ENCODE measurements around the gene MICALL1.

DNA sequence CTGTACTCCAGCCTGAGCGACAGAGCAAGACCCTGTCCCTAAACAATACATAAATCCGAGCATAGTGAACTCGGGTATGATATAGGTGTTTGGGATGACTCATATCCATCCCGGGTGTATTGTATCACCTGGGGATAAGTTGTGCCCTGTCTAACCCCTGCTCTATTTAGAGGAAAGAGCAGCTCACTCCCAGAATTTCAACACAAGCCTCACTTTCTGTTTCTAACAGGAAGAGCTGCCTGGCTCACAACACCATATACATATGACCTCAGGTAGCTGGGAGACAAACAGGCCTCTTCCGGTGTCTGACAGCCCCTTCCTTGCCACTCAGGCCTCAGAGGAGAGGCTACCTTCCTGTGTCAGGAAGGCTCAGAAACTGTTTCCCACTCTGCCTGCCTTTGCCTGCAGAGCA is 9.9 kb upstream of the MICALL1 start:
- TF ChIP-seq ARNTL (CRISPR knock-in tag; IDR thresholded peaks at IDR 0.05; ENCODE audit: borderline replicate concordance, low read depth): no peak
- no peak for TF ChIP-seq PATZ1 (CRISPR knock-in tag; IDR thresholded peaks at IDR 0.05; ENCODE audit: borderline replicate concordance)
- TF ChIP-seq ZNF565 (CRISPR knock-in tag; conservative IDR thresholded peaks at IDR 0.05; ENCODE audit: low read depth): no peak
- TF ChIP-seq CREB5 (CRISPR knock-in tag; IDR thresholded peaks at IDR 0.05; ENCODE audit: low read depth): no peak
- TF ChIP-seq, protein P1, sequence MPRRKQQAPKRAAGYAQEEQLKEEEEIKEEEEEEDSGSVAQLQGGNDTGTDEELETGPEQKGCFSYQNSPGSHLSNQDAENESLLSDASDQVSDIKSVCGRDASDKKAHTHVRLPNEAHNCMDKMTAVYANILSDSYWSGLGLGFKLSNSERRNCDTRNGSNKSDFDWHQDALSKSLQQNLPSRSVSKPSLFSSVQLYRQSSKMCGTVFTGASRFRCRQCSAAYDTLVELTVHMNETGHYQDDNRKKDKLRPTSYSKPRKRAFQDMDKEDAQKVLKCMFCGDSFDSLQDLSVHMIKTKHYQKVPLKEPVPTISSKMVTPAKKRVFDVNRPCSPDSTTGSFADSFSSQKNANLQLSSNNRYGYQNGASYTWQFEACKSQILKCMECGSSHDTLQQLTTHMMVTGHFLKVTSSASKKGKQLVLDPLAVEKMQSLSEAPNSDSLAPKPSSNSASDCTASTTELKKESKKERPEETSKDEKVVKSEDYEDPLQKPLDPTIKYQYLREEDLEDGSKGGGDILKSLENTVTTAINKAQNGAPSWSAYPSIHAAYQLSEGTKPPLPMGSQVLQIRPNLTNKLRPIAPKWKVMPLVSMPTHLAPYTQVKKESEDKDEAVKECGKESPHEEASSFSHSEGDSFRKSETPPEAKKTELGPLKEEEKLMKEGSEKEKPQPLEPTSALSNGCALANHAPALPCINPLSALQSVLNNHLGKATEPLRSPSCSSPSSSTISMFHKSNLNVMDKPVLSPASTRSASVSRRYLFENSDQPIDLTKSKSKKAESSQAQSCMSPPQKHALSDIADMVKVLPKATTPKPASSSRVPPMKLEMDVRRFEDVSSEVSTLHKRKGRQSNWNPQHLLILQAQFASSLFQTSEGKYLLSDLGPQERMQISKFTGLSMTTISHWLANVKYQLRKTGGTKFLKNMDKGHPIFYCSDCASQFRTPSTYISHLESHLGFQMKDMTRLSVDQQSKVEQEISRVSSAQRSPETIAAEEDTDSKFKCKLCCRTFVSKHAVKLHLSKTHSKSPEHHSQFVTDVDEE (CRISPR knock-in tag; IDR thresholded peaks at IDR 0.05): no peak
- TF ChIP-seq PPARA (CRISPR knock-in tag; IDR thresholded peaks at IDR 0.05; ENCODE audit: borderline replicate concordance): no peak
- TF ChIP-seq ZFP30 (CRISPR knock-in tag; IDR thresholded peaks at IDR 0.05): no peak

Measured in SK-N-SH treated with all-trans-retinoic acid at 6 μM for 48 hours (cell line).